Panc1 (cell line): ENCODE measurements around the gene EPHA8. TPM values are rescaled to one million over a fixed set of nuclear protein-coding genes. Genes with fewer than 3 reads are reported as not detected.

Experiments
- ATAC-seq: fragments of 200-7000 bp; cut with Tn5 transposase; 2 replicates; pipeline ENCODE4 v1.9.1; 2020; ENCODE audit warnings: mild to moderate bottlenecking, moderate library complexity
- BruUV-seq: library from RNA; stranded (reverse); fragments of 400-500 nt; replicated peaks from 2 replicates; lab custom pipeline; 2021; lab: Mats Ljungman, UMichigan
- CTCF ChIA-PET: fragments of 300-600 bp; sonication (Branson Sonifier 250); formaldehyde crosslinking; loops from one replicate; lab custom pipeline; 2022; ENCODE audit warnings: antibody characterized with exemption; lab: Charles Lee
- POLR2A ChIA-PET: fragments of 300-600 bp; sonication (Branson Sonifier 250); formaldehyde crosslinking; loops from one replicate; lab custom pipeline; 2022; ENCODE audit warnings: antibody characterized with exemption; lab: Charles Lee
- DNase-seq: peaks from one replicate; pipeline ENCODE4 v3.0.0-alpha.2; 2010; ENCODE audit warnings: low read depth, low spot score
- H3K27ac ChIP-seq: 2 replicates; pipeline ENCODE4 v1.5.1; 2011; ENCODE audit warnings: mild to moderate bottlenecking, low read length, inconsistent platforms
- H3K27me3 ChIP-seq: fragments of 200-500 bp; sonication (Bioruptor generic); 2 replicates; pipeline ENCODE4 v1.6.0; 2014; ENCODE audit warnings: low read length, inconsistent platforms; ENCODE audit not compliant: control insufficient read depth, insufficient read depth
- H3K36me3 ChIP-seq: fragments of 200-500 bp; sonication (Bioruptor generic); 2 replicates; pipeline ENCODE4 v1.5.1; 2014; ENCODE audit warnings: inconsistent platforms, mild to moderate bottlenecking, low read length, moderate library complexity; ENCODE audit not compliant: control insufficient read depth, insufficient read depth
- H3K4me1 ChIP-seq: 2 replicates; pipeline ENCODE4 v1.5.1; 2011; ENCODE audit warnings: inconsistent platforms, mild to moderate bottlenecking, low read length, moderate library complexity; ENCODE audit not compliant: control insufficient read depth, insufficient read depth
- H3K4me3 ChIP-seq, 2 experiments: 2 replicates each; pipeline ENCODE4 v1.5.1; 2011 to 2012; ENCODE audit warnings: low read depth in 2 of 2, low read length in 2 of 2, mild to moderate bottlenecking in 2 of 2, inconsistent platforms in 1 of 2, moderate library complexity in 1 of 2
- H3K9me3 ChIP-seq: fragments of 200-500 bp; sonication (Bioruptor generic); 2 replicates; pipeline ENCODE4 v1.5.1; 2014; ENCODE audit warnings: low read depth, mild to moderate bottlenecking, inconsistent platforms, low read length, moderate library complexity; ENCODE audit not compliant: control insufficient read depth, insufficient read depth
- CTCF ChIP-seq: fragments of 450-650 bp; IDR thresholded peaks from 2 replicates; pipeline ENCODE4 v1.5.1; 2017; ENCODE audit warnings: mild to moderate bottlenecking
- POLR2AphosphoS5 ChIP-seq: IDR thresholded peaks from 2 replicates; pipeline ENCODE4 v1.6.1; 2012; ENCODE audit warnings: mild to moderate bottlenecking, low read depth, low read length, moderate library complexity
- REST ChIP-seq, 2 experiments: IDR thresholded peaks; 2 replicates each; pipeline ENCODE4 v1.6.1; 2011 to 2012; ENCODE audit warnings: low read depth in 2 of 2, control low read depth in 1 of 2, low read length in 1 of 2, mild to moderate bottlenecking in 1 of 2, moderate library complexity in 1 of 2; ENCODE audit not compliant: insufficient read depth in 1 of 2
- SIN3A ChIP-seq: IDR thresholded peaks from 2 replicates; pipeline ENCODE4 v1.6.1; 2012; ENCODE audit warnings: low read depth, mild to moderate bottlenecking, low read length, moderate library complexity, borderline replicate concordance; ENCODE audit not compliant: insufficient read depth
- TCF7L2 ChIP-seq: IDR thresholded peaks from 2 replicates; pipeline ENCODE4 v1.6.1; 2011; ENCODE audit warnings: mild to moderate bottlenecking, low read depth, low read length, inconsistent platforms
- in situ Hi-C: cut with HindIII; loops from 2 replicates; pipeline ENCODE4 v1.10.0; 2016; ENCODE audit warnings: low sequenced_read_pairs, low pct_unique_long_range_greater_than_20kb
- intact Hi-C: fragments of 100-400 bp; cut with micrococcal nuclease; formaldehyde crosslinking; loops from one replicate; pipeline ENCODE4 v1.10.0; 2022; ENCODE audit not compliant: unreplicated experiment
- total RNA-seq: library from RNA; stranded (reverse); gene quantifications from one replicate; pipeline ENCODE4 v1.2.1, GENCODE V29; 2021; ENCODE audit not compliant: unreplicated experiment

Gene EPHA8
- total RNA-seq, 1 experiment from 2014 or later, result not detected

GRCh38 chr1:22595108-22595507, 31.8 kb downstream of the EPHA8 start:
- H3K4me1 ChIP-seq, result no peaks in the 10 kb centered on the region
- no peak overlapping the region for H3K4me3 ChIP-seq
- BruUV-seq, result no TSS peak
- no peak for TF ChIP-seq POLR2AphosphoS5
- TF ChIP-seq SIN3A, result no peak
- no peak for TF ChIP-seq CTCF
- TF ChIP-seq REST (IDR thresholded peaks at IDR 0.05; ENCODE audit: insufficient read depth in 1 of 2, low read depth in 2 of 2, low read length in 1 of 2), result no peak
- TF ChIP-seq TCF7L2, result no peak
- CTCF ChIA-PET, result no interaction called here
- no peaks in the 10 kb centered on the region for H3K9me3 ChIP-seq
- in situ Hi-C loops (no loop called here), intact Hi-C loops (no loop called here)
- no peak for ATAC-seq
- DNase-seq, result no peak
- no peak overlapping the region for H3K27ac ChIP-seq
- H3K36me3 ChIP-seq, result no peaks in the 10 kb centered on the region
- no peaks in the 10 kb centered on the region; the same call in 1 of the 2 replicates for H3K27me3 ChIP-seq
- POLR2A ChIA-PET, result no interaction called here

GRCh38 chr1:22597301-22597965, 34.1 kb downstream of the EPHA8 start:
- Histone ChIP-seq H3K4me1 (no peaks in the 10 kb centered on the region), H3K9me3 (no peaks in the 10 kb centered on the region), H3K4me3 (no peak overlapping the region), H3K36me3 (no peaks in the 10 kb centered on the region), H3K27me3 (no peaks in the 10 kb centered on the region; the same call in 1 of the 2 replicates), H3K27ac (no peak overlapping the region)
- no TSS peak for BruUV-seq
- intact Hi-C loops (no loop called here), in situ Hi-C loops (no loop called here)
- CTCF ChIA-PET, result no interaction called here
- no peak for ATAC-seq
- no peak for DNase-seq
- no peak for TF ChIP-seq POLR2AphosphoS5
- no peak for TF ChIP-seq REST (IDR thresholded peaks at IDR 0.05; ENCODE audit: insufficient read depth in 1 of 2, low read depth in 2 of 2, low read length in 1 of 2)
- no peak for TF ChIP-seq CTCF
- TF ChIP-seq TCF7L2, result no peak
- no peak for TF ChIP-seq SIN3A
- POLR2A ChIA-PET, result no interaction called here
